Caco-2 (cell line): ENCODE measurements around the gene CAMK1D. TPM values are rescaled to one million over a fixed set of nuclear protein-coding genes. Genes with fewer than 3 reads are reported as not detected.

Source experiments
- BruUV-seq: library from RNA; stranded (reverse); fragments of 400-500 nt; replicated peaks from 2 replicates; lab custom pipeline; 2021; lab: Mats Ljungman, UMichigan
- CTCF ChIA-PET: fragments of 300-600 bp; sonication (Branson Sonifier 250); formaldehyde crosslinking; loops from one replicate; lab custom pipeline; 2022; ENCODE audit warnings: antibody characterized with exemption; lab: Charles Lee
- POLR2A ChIA-PET: fragments of 300-600 bp; sonication (Branson Sonifier 250); formaldehyde crosslinking; loops from one replicate; lab custom pipeline; 2022; ENCODE audit warnings: antibody characterized with exemption; lab: Charles Lee
- DNase-seq, 2 experiments: peaks; one replicate each; pipeline versions ENCODE4 v3.0.0 to v3.0.0-alpha.2; 2020 to 2022
- H3K27me3 ChIP-seq: replicated peaks from 2 replicates; pipeline ENCODE4 v1.6.0; 2011; ENCODE audit warnings: low read length; ENCODE audit not compliant: control insufficient read depth, insufficient read depth
- H3K36me3 ChIP-seq: 2 replicates; pipeline ENCODE4 v1.5.1; 2011; ENCODE audit warnings: low read length; ENCODE audit not compliant: control insufficient read depth, insufficient read depth
- H3K4me1 ChIP-seq: fragments of 250-450 bp; sonication (Bioruptor Pico); 2 replicates; pipeline ENCODE4 v1.5.1; 2020; ENCODE audit warnings: mild to moderate bottlenecking
- H3K4me3 ChIP-seq: 2 replicates; pipeline ENCODE4 v1.5.1; 2011; ENCODE audit warnings: low read depth, mild to moderate bottlenecking, control low read depth, low read length
- H3K9me3 ChIP-seq: fragments of 250-450 bp; sonication (Bioruptor Pico); 2 replicates; pipeline ENCODE4 v1.5.1; 2020; ENCODE audit warnings: mild to moderate bottlenecking, moderate library complexity
- H3K27ac Mint-ChIP-seq: one replicate; pipeline ENCODE4 v1.8.0; 2022; ENCODE audit warnings: mixed read lengths; ENCODE audit not compliant: unreplicated experiment
- H3K27me3 Mint-ChIP-seq: one replicate; pipeline ENCODE4 v1.8.0; 2022; ENCODE audit warnings: mixed read lengths; ENCODE audit not compliant: insufficient read depth, unreplicated experiment
- H3K36me3 Mint-ChIP-seq: one replicate; pipeline ENCODE4 v1.8.0; 2022; ENCODE audit warnings: mild to moderate bottlenecking, mixed read lengths; ENCODE audit not compliant: insufficient read depth, unreplicated experiment
- H3K4me1 Mint-ChIP-seq: one replicate; pipeline ENCODE4 v1.8.0; 2022; ENCODE audit warnings: low read depth, mixed read lengths; ENCODE audit not compliant: unreplicated experiment
- H3K4me3 Mint-ChIP-seq: one replicate; pipeline ENCODE4 v1.8.0; 2022; ENCODE audit warnings: mild to moderate bottlenecking, moderate library complexity, mixed read lengths; ENCODE audit not compliant: unreplicated experiment
- H3K9me3 Mint-ChIP-seq: one replicate; pipeline ENCODE4 v1.8.0; 2022; ENCODE audit warnings: mixed read lengths; ENCODE audit not compliant: unreplicated experiment
- CTCF ChIP-seq, 2 experiments: fragments of 200-600 bp in 1 of 2; IDR thresholded peaks; 1 replicate in 1 of 2; 2 replicates in 1 of 2; pipeline versions ENCODE4 v1.5.1 to v1.8.0; 2011 to 2022; ENCODE audit warnings: antibody characterized with exemption in 1 of 2, control low read depth in 1 of 2, inconsistent platforms in 1 of 2, low read depth in 1 of 2, low read length in 1 of 2, mild to moderate bottlenecking in 1 of 2, moderate library complexity in 1 of 2; ENCODE audit not compliant: insufficient read depth in 1 of 2, severe bottlenecking in 1 of 2, unreplicated experiment in 1 of 2
- intact Hi-C: fragments of 100-400 bp; cut with micrococcal nuclease; formaldehyde crosslinking; loops from one replicate; pipeline ENCODE4 v1.10.0; 2022; ENCODE audit not compliant: unreplicated experiment
- microRNA-seq: library from miRNA; unstranded; fragments of <30 nt; microRNA quantifications from one replicate; pipeline ENCODE4 v1.2.0, GENCODE V29; 2022
- total RNA-seq: library from RNA; stranded (reverse); gene quantifications from 2 replicates; pipeline ENCODE4 v1.2.3, GENCODE V29; 2022

The CAMK1D gene
- total RNA-seq, 1 experiment from 2014 or later, result 10.9 TPM

- no peak for TF ChIP-seq CTCF (IDR thresholded peaks at IDR 0.05; ENCODE audit: insufficient read depth in 1 of 2, low read depth in 1 of 2, low read length in 1 of 2, severe bottlenecking in 1 of 2, unreplicated experiment in 1 of 2)
- H3K27me3 Mint-ChIP-seq, result no peaks in the 10 kb centered on the region
- no peaks in the 10 kb centered on the region for H3K4me1 ChIP-seq
- H3K9me3 Mint-ChIP-seq, result no peaks in the 10 kb centered on the region
- no peaks in the 10 kb centered on the region for H3K36me3 ChIP-seq
- no peaks in the 10 kb centered on the region for H3K4me1 Mint-ChIP-seq
- ChIA-PET CTCF (no interaction called here), POLR2A (no interaction called here)
- intact Hi-C loops, result no loop called here
- no peak overlapping the region for H3K4me3 Mint-ChIP-seq
- H3K9me3 ChIP-seq, result peaks cover 3% of the 10 kb centered on the region; the same call in 1 of the 2 replicates
- no peak overlapping the region for H3K27ac Mint-ChIP-seq
- BruUV-seq, result no TSS peak
- no peaks in the 10 kb centered on the region for H3K36me3 Mint-ChIP-seq
- no peaks in the 10 kb centered on the region for H3K27me3 ChIP-seq
- no peak for DNase-seq
- no peak overlapping the region for H3K4me3 ChIP-seq
These were observed 527.8 kb downstream of the CAMK1D start for GRCh38 chr10:12877150-12877549.

- Mint-ChIP-seq H3K9me3 (peaks cover 16% of the 10 kb centered on the region), H3K27ac (no peak overlapping the region), H3K4me1 (no peaks in the 10 kb centered on the region), H3K27me3 (peaks cover 3% of the 10 kb centered on the region), H3K36me3 (no peaks in the 10 kb centered on the region), H3K4me3 (no peak overlapping the region)
- no peak for DNase-seq
- intact Hi-C loops, result no loop called here
- CTCF ChIA-PET, result no interaction called here
- H3K27me3 ChIP-seq, result no peaks in the 10 kb centered on the region
- no peaks in the 10 kb centered on the region for H3K36me3 ChIP-seq
- no peak for TF ChIP-seq CTCF (IDR thresholded peaks at IDR 0.05; ENCODE audit: insufficient read depth in 1 of 2, low read depth in 1 of 2, low read length in 1 of 2, severe bottlenecking in 1 of 2, unreplicated experiment in 1 of 2)
- peaks cover 3% of the 10 kb centered on the region; the same call in 1 of the 2 replicates for H3K9me3 ChIP-seq
- no TSS peak for BruUV-seq
- no peak overlapping the region for H3K4me3 ChIP-seq
- POLR2A ChIA-PET, result no interaction called here
- H3K4me1 ChIP-seq, result no peaks in the 10 kb centered on the region
These were observed 531.1 kb downstream of the CAMK1D start for GRCh38 chr10:12880423-12880822.

- DNase-seq, result peak; percentile 14 to 51
- peaks cover 8% of the 10 kb centered on the region for H3K27me3 Mint-ChIP-seq
- BruUV-seq, result no TSS peak
- intact Hi-C loops, result no loop called here
- no peak overlapping the region for H3K27ac Mint-ChIP-seq
- H3K4me3 ChIP-seq, result no peak overlapping the region
- H3K9me3 Mint-ChIP-seq, result peaks cover 16% of the 10 kb centered on the region
- H3K9me3 ChIP-seq, result no peaks in the 10 kb centered on the region
- no peaks in the 10 kb centered on the region for H3K4me1 ChIP-seq
- ChIA-PET POLR2A (no interaction called here), CTCF (interaction anchor here (1.2 kb wide), 1 partner anchor 83 kb away, joined by 3 read pairs; no protein-coding TSS in a partner anchor)
- H3K4me1 Mint-ChIP-seq, result no peaks in the 10 kb centered on the region
- H3K36me3 ChIP-seq, result no peaks in the 10 kb centered on the region
- H3K36me3 Mint-ChIP-seq, result no peaks in the 10 kb centered on the region
- no peak overlapping the region for H3K4me3 Mint-ChIP-seq
- no peaks in the 10 kb centered on the region for H3K27me3 ChIP-seq
- no peak for TF ChIP-seq CTCF (IDR thresholded peaks at IDR 0.05; ENCODE audit: insufficient read depth in 1 of 2, low read depth in 1 of 2, low read length in 1 of 2, severe bottlenecking in 1 of 2, unreplicated experiment in 1 of 2)
These were observed 535.5 kb downstream of the CAMK1D start for GRCh38 chr10:12884851-12885250.

Small RNAs within 50 kb of the gene (microRNA-seq; reads per million reads assigned to microRNA genes)
- not detected for gene MIR4480
- not detected for gene MIR4481
- not detected for gene MIR548Q

Other genes starting within 250 kb of the CAMK1D start
- 27.5 and 34.1 TPM in 2 replicates for gene SEC61A2, start 219.9 kb upstream of the CAMK1D start, total RNA-seq
- 160 and 164 TPM in 2 replicates for gene NUDT5, start 153.7 kb upstream of the CAMK1D start, total RNA-seq
- 190 and 199 TPM in 2 replicates for gene CDC123, start 153.4 kb upstream of the CAMK1D start, total RNA-seq